NB4 (cell line): Measurements from ENCODE around the gene STOML1.

Experiments
- TF ChIP-seq, protein P1 (sequence below): IDR thresholded peaks from one replicate; pipeline ENCODE4 v1.5.1; 2012; ENCODE audit warnings: low read depth, low read length
- TF ChIP-seq, protein P2 (sequence below): IDR thresholded peaks from 2 replicates; pipeline ENCODE4 v1.6.1; 2011; ENCODE audit warnings: low read depth, low read length

DNA sequence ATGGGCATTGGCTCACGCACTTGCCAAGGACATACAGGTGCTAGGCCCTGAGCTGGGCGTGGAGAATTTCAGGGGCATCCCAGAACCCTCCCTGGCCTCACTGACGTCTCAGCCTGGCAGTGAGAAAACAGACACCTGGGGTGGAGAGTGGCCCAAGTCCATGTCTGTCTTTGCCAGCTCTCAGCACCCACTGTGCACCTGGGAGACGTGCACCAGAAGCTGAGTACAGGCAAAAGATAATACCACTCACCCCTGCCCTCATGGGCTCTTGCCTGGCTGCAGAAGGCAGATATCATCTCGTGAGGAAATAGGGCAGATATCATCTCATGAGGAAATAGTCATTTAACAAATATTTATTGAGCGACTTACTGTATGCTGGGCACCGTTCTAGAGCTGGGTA is 57.8 kb downstream of the STOML1 start:
- TF ChIP-seq, protein P1, sequence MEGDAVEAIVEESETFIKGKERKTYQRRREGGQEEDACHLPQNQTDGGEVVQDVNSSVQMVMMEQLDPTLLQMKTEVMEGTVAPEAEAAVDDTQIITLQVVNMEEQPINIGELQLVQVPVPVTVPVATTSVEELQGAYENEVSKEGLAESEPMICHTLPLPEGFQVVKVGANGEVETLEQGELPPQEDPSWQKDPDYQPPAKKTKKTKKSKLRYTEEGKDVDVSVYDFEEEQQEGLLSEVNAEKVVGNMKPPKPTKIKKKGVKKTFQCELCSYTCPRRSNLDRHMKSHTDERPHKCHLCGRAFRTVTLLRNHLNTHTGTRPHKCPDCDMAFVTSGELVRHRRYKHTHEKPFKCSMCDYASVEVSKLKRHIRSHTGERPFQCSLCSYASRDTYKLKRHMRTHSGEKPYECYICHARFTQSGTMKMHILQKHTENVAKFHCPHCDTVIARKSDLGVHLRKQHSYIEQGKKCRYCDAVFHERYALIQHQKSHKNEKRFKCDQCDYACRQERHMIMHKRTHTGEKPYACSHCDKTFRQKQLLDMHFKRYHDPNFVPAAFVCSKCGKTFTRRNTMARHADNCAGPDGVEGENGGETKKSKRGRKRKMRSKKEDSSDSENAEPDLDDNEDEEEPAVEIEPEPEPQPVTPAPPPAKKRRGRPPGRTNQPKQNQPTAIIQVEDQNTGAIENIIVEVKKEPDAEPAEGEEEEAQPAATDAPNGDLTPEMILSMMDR, result no peak
- TF ChIP-seq, protein P2, sequence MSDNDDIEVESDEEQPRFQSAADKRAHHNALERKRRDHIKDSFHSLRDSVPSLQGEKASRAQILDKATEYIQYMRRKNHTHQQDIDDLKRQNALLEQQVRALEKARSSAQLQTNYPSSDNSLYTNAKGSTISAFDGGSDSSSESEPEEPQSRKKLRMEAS, result no peak
